ENCODE results near the gene NPTX1.

Gene NPTX1

GRCh38 chr17:80445726-80446110 lies 30.7 kb downstream of the NPTX1 start:
- DNase-seq (ENCODE audit: insufficient read length) (no peak), FAIRE-seq (no peak)
- TF ChIP-seq POLR2A (IDR thresholded peaks at IDR 0.05; ENCODE audit: low read depth, low read length) (no peak), TAF1 (IDR thresholded peaks at IDR 0.05; ENCODE audit: borderline replicate concordance, low read depth, low read length) (no peak), POLR2AphosphoS5 (IDR thresholded peaks at IDR 0.05; ENCODE audit: low read depth, low read length) (no peak)

GRCh38 chr17:80445007-80445725 lies 31.2 kb downstream of the NPTX1 start:
- DNase-seq (ENCODE audit: insufficient read length) (no peak), FAIRE-seq (no peak)
- TF ChIP-seq POLR2AphosphoS5 (IDR thresholded peaks at IDR 0.05; ENCODE audit: low read depth, low read length) (no peak), TAF1 (IDR thresholded peaks at IDR 0.05; ENCODE audit: borderline replicate concordance, low read depth, low read length) (no peak), POLR2A (IDR thresholded peaks at IDR 0.05; ENCODE audit: low read depth, low read length) (no peak)

- TF ChIP-seq POLR2AphosphoS5 (IDR thresholded peaks at IDR 0.05; ENCODE audit: low read depth, low read length) (no peak), POLR2A (IDR thresholded peaks at IDR 0.05; ENCODE audit: low read depth, low read length) (no peak), TAF1 (IDR thresholded peaks at IDR 0.05; ENCODE audit: borderline replicate concordance, low read depth, low read length) (no peak)
- DNase-seq (ENCODE audit: insufficient read length) (no peak), FAIRE-seq (no peak)
Measured at GRCh38 chr17:80444644-80444979, 31.8 kb downstream of the NPTX1 start.

GRCh38 chr17:80443916-80444643 lies 32.3 kb downstream of the NPTX1 start:
- DNase-seq (ENCODE audit: insufficient read length) (no peak), FAIRE-seq (no peak)
- no peak for TF ChIP-seq TAF1 (IDR thresholded peaks at IDR 0.05; ENCODE audit: borderline replicate concordance, low read depth, low read length)
- no peak for TF ChIP-seq POLR2AphosphoS5 (IDR thresholded peaks at IDR 0.05; ENCODE audit: low read depth, low read length)
- no peak for TF ChIP-seq POLR2A (IDR thresholded peaks at IDR 0.05; ENCODE audit: low read depth, low read length)

GRCh38 chr17:80443498-80443897 lies 32.9 kb downstream of the NPTX1 start:
- TF ChIP-seq TAF1 (IDR thresholded peaks at IDR 0.05; ENCODE audit: borderline replicate concordance, low read depth, low read length), result no peak
- no peak for DNase-seq (ENCODE audit: insufficient read length)
- no peak for FAIRE-seq

- TF ChIP-seq POLR2AphosphoS5 (IDR thresholded peaks at IDR 0.05; ENCODE audit: low read depth, low read length) (no peak), POLR2A (IDR thresholded peaks at IDR 0.05; ENCODE audit: low read depth, low read length) (no peak), TAF1 (IDR thresholded peaks at IDR 0.05; ENCODE audit: borderline replicate concordance, low read depth, low read length) (no peak)
- DNase-seq (ENCODE audit: insufficient read length) (no peak), FAIRE-seq (no peak)
Measured at GRCh38 chr17:80442764-80443163, 33.6 kb downstream of the NPTX1 start.

- TF ChIP-seq POLR2AphosphoS5 (IDR thresholded peaks at IDR 0.05; ENCODE audit: low read depth, low read length), result no peak
- no peak for FAIRE-seq
- DNase-seq (ENCODE audit: insufficient read length), result no peak
Measured at GRCh38 chr17:80442323-80442659, 34.1 kb downstream of the NPTX1 start.

GRCh38 chr17:80441598-80442322 lies 34.6 kb downstream of the NPTX1 start:
- TF ChIP-seq POLR2A (IDR thresholded peaks at IDR 0.05; ENCODE audit: low read depth, low read length) (no peak), POLR2AphosphoS5 (IDR thresholded peaks at IDR 0.05; ENCODE audit: low read depth, low read length) (no peak), TAF1 (IDR thresholded peaks at IDR 0.05; ENCODE audit: borderline replicate concordance, low read depth, low read length) (no peak)
- no peak for FAIRE-seq
- DNase-seq (ENCODE audit: insufficient read length), result no peak

- DNase-seq (ENCODE audit: insufficient read length) (peak; percentile 85), FAIRE-seq (no peak)
- TF ChIP-seq POLR2A (IDR thresholded peaks at IDR 0.05; ENCODE audit: low read depth, low read length) (no peak), TAF1 (IDR thresholded peaks at IDR 0.05; ENCODE audit: borderline replicate concordance, low read depth, low read length) (no peak), POLR2AphosphoS5 (IDR thresholded peaks at IDR 0.05; ENCODE audit: low read depth, low read length) (no peak)
Measured at GRCh38 chr17:80441133-80441578, 35.3 kb downstream of the NPTX1 start.

GRCh38 chr17:80439499-80439898 lies 36.9 kb downstream of the NPTX1 start:
- no peak for TF ChIP-seq POLR2A (IDR thresholded peaks at IDR 0.05; ENCODE audit: low read depth, low read length)
- TF ChIP-seq TAF1 (IDR thresholded peaks at IDR 0.05; ENCODE audit: borderline replicate concordance, low read depth, low read length), result no peak
- TF ChIP-seq POLR2AphosphoS5 (IDR thresholded peaks at IDR 0.05; ENCODE audit: low read depth, low read length), result no peak
- FAIRE-seq (no peak), DNase-seq (ENCODE audit: insufficient read length) (no peak)

GRCh38 chr17:80438806-80439205 lies 37.6 kb downstream of the NPTX1 start:
- TF ChIP-seq TAF1 (IDR thresholded peaks at IDR 0.05; ENCODE audit: borderline replicate concordance, low read depth, low read length) (no peak), POLR2A (IDR thresholded peaks at IDR 0.05; ENCODE audit: low read depth, low read length) (no peak), POLR2AphosphoS5 (IDR thresholded peaks at IDR 0.05; ENCODE audit: low read depth, low read length) (no peak)
- DNase-seq (ENCODE audit: insufficient read length) (no peak), FAIRE-seq (no peak)

GRCh38 chr17:80437532-80437931 lies 38.9 kb downstream of the NPTX1 start:
- TF ChIP-seq POLR2AphosphoS5 (IDR thresholded peaks at IDR 0.05; ENCODE audit: low read depth, low read length), result no peak
- no peak for TF ChIP-seq POLR2A (IDR thresholded peaks at IDR 0.05; ENCODE audit: low read depth, low read length)
- no peak for TF ChIP-seq TAF1 (IDR thresholded peaks at IDR 0.05; ENCODE audit: borderline replicate concordance, low read depth, low read length)
- DNase-seq (ENCODE audit: insufficient read length), result no peak
- no peak for FAIRE-seq

All from GM12892 (cell line).